Posterior cingulate gyrus (tissue), 11 donors: Measurements from ENCODE around the gene ITGB2.
A peak's percentile ranks its signal among the peaks of the same experiment; 100 is the strongest.

Source experiments
- DNase-seq, 10 donors: peaks; one replicate each; pipeline versions ENCODE4 v3.0.0 to v3.0.0-alpha.2; 2020 to 2021; ENCODE audit warnings: mixed read lengths in 3 of 10
- intact Hi-C: fragments of 100-400 bp; cut with DNase I; formaldehyde crosslinking; loops from one replicate; pipeline ENCODE4 v1.15.1; 2023

Gene ITGB2

DNA sequence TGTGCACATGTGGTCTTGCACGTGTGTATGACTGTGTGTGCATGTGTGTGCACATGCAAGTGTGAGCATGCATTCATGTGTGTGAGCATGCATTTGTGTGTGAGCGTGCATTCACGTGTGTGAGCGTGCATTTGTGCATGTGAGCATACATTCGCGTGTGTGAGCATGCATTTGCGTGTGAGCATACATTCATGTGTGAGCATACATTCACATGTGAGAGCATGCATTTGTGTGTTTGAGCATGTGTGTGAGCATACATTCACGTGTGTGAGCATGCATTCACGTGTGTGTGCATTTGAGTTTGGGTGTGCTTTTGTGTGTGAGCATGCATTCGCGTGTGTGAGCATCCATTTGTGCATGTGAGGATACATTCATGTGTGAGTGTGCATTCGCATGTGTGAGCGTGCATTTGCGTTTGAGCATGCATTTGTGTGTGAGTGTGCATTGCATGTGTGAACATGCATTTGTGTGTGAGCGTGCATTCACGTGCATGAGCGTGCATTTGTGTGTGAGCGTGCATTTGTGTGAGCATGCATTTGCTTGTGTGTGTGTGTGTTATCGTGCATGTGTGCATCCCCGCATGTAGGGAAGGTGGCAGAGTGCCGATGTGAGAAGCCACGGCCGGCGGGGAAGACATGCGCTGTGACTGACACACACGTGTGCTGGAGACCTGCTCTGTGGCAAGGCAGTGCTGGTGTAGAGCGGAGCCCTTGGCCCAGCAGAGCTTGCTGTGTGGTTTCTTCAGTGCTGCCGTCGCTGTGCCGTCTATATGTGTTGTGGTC is 18.2 kb downstream of the ITGB2 start:
- intact Hi-C loops = no loop called here
- DNase-seq = peak in 4 of 10 donors; percentile 2 to 65 (median 59)

DNA sequence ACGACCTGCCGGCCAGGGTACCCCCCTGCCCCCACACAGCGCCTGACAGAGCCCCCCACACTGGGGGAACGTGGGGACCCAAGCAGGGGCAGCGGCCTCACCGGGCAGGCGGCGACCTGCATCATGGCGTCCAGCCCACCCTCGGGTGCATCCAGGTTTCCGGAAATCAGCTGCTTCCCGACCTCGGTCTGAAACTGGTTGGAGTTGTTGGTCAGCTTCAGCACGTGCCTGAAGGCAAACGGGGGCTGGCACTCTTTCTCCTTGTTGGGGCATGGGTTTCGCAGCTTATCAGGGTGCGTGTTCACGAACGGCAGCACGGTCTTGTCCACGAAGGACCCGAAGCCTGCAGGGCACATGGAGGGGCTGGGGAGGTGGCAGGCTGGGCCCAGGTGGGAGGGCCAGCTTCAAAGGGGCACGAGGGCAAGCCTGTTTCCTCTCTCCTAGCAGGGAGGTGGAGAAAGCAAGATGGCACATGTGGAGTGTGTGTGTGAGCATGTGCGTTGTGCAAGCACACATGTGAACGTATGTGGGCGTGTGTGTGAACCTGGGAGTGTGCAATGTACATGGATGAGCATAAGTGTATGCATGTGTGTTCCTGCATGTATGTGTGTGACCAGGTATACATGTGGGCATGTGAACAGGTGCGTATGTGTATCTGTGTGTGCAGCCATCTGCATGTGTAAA is 19.2 kb downstream of the ITGB2 start:
- DNase-seq = peak in 4 of 10 donors; percentile 19 to 74 (median 66)
- intact Hi-C loops = no loop called here

DNA sequence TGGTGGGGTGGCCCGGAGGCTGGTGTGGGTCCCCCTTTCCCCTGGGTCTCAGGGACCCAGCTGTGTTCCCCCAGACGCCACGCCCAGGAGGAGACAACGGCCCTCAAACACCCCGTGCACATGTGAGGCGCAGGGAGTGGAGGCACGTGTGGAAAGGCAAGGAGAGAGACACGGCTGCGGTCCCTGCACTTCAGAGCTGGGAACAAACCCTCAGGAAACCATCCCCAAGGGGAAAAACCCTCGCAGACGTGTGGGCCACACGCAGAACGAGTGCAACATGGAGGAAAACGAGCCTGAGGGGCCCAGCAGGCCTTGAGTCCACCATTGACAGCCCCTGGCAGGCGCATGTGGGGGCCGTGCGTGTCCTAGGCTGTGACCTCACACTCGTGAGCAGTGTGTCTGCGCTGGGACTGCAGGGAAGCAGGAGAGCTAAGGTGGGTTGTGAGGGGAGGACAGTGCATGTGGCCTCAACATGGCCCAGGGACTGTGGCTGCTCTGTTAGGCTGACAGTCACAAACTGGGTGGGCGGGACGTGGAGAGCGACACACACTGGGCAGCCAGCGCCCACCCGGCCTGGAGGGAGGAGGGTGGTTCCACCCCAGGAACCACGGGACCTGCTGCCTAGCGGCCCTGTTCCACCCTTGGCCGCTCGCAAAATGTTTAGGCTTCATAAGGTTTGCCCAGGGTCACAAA is 20.0 kb downstream of the ITGB2 start:
- peak in 4 of 10 donors; percentile 12 to 68 (median 36) for DNase-seq
- intact Hi-C loops = no loop called here

DNA sequence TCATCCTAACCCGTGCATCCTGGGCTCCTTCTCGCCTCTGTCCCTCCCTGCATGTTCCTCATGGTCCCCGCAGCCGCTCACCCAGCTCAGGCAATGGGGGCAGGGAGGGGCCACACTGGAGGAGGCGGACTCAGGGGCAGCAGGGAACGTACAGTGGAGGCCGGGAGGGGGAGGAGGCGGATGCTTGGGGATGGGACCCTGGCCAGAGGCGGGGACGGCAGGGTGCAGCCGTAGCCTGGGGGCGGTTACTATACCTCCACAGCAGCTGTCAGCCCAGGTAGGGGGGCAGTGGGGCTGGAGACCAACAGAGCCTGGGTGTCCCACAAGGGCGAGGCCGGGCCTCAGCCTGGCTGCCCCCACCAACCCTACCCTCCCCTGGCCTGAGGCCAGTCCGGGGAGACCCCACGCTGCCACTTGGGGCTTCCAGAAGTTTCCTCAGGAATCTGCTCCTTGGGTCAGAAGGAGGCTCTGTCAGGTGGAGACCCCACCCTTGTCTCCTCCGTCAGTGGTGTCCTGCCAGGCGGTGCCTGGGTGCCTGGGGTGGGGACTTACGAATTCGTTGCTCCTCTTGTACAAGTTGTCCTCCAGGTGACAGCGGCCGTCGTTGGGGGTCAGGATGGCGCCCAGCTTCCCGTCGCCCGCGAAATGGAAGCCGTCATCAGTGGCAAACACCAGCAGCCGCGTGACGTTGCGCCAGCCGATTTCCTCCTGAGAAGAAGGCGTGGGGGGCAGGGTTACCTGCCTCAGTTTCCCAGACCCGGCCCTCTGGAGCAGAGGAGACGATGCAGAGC is 20.7 kb downstream of the ITGB2 start:
- intact Hi-C loops = no loop called here
- peak in 4 of 10 donors; percentile 26 to 87 (median 64) for DNase-seq

DNA sequence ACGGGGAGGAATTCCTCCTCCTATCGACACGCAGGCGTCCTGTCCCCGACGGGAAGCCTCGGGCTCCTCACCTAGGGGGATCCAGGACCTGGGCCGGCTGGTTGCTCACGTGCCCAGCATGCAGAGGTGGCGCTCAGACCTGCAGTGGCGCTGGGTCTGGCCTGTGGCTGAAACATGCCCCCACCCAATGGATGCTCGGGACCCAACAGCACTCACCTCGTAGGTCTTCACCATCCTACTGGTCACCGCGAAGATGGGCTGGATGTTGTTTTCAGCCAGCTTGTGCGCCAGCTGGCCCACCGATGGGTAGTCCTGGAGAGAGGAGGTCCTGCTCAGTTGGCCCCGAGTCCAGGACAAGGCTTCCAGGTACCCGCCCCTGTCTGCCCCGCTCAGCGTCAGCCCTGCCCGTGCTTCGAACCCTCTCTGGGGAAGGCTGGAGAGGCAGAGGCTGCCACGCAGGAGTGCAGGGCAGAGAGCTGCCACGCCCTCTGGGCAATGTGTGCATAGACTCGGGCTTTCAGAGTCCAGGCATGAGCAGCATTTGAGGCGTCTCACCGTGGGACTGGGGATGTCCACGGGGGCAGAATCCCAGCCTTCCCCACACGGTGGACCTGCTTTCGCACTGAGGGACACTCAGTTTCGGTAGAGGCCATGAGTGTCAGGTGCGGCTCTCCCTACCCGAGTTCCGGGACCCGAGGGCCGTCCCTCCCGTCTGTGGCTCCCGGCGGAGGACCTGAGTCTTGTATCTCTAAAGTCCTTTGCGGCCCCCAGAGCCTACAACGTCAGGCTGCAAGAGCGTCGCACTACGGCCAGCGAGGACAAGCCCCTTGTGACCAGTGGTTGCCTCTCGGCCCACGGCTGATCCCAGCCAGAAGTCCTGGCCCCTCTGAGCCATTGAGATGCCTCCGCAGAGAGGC is 21.6 kb downstream of the ITGB2 start:
- intact Hi-C loops = no loop called here
- DNase-seq = peak in 4 of 10 donors; percentile 19 to 82 (median 63)

DNA sequence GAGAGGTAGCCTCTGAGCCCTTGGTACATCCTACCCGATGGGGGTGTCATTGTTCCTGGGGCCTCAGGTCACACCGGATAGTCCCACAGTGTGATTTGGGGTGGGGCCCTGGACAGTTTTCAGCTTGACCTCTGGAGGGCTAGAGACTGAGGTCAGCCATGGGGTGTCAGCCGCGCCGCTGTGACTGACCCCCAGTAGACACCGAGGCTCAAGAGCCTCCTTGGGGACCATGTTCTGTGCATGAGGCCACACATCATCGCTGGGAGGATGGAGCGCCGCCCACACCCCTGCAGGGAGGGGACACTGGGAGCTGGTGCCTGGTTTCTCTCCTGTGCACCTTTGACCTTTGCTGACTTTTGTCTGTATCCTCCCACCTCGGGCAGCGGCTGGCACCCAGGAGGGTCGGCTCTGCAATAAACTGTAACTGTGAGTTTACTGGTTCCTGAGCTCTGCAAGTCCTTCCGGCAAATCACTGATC is 22.6 kb downstream of the ITGB2 start:
- DNase-seq = peak in 3 of 10 donors; percentile 33 to 59 (median 44)
- intact Hi-C loops = no loop called here

DNA sequence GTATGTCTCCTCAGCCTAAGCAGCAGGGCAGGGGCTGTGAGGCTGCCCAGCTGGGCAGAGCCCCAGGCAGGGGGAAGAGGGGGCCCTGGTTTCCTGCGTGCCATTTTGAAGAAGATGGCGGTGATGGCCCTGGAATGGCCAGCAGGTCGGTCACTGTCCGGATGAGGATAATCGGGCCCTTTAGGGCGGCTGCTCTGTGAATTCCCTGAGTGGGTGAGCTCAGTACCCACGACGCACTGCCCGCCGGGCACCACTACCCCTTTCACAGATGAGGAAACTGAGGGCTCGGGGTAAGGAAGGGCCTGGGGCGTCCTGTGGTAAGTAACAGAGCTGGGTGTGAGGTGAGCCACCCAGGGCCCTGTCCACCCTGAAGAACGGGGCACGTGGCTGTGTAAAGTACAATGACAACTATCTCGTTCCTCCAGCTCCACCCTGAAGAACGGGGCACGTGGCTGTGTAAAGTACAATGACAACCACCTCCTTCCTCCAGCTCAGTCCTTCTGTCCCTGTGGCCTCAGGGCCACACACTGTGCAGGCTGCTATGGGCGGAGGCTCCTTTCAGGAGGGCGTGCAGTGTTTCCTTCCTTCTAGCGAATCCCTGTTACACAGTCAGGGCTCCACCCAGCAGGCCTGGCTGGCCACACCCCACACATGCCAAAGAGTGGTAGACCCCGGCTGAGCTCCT is 23.2 kb downstream of the ITGB2 start:
- peak in 4 of 10 donors; percentile 1 to 69 (median 56) for DNase-seq
- intact Hi-C loops = no loop called here

DNA sequence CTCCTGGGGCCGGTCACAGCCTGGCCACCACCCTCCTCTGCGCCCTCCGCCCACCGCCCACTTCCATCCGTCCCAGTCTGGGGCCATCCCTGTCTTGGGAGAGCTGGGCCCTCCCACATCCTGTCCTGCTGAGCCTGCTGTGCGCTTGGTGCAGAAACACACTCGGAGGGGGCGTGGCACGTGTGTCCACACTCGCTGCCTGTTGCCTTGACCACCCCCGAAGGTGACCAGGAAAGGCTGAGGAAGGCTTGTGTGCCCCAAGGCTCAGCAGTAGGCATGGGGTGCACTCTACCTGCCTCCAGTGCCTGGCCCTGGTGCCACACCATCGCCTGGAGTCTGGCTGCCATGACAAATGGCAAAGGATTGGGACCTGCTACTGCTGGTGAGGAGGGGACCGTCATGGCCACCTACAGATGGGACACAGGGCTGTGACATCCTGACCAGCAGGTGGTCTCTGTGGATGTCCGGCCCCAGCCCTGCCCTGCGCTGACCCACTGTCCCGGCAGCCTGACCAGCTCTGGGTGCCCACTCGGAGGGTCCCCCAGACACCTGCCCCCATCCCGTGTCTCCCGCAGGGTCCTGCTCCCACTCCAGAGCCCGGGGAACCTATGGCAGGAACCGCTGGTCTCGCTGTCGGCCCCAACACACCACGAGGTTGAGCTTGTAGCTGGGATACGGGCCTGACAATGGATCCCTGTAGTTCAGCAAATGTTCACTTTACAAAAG is 24.0 kb downstream of the ITGB2 start:
- peak in 4 of 10 donors; percentile 5 to 85 (median 57) for DNase-seq
- intact Hi-C loops = no loop called here

DNA sequence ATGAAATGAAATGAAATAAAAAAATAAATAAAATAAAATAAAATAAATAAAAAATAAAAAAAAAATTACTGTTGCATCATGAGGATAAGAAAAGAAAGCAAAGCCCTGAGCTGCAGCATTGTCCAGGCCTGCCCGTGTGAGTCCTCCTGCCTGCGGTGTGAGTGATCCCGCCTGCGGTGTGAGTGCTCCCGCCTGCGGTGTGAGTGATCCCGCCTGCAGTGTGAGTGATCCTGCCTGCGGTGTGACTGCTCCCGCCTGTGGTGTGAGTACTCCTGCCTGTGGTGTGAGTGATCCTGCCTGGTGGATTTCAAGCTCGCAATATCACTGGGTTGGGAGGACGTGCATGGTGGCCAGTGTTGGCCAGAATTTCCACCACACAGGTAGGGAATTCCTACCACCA is 24.8 kb downstream of the ITGB2 start:
- DNase-seq = peak in 4 of 10 donors; percentile 4 to 58 (median 50)
- intact Hi-C loops = no loop called here

DNA sequence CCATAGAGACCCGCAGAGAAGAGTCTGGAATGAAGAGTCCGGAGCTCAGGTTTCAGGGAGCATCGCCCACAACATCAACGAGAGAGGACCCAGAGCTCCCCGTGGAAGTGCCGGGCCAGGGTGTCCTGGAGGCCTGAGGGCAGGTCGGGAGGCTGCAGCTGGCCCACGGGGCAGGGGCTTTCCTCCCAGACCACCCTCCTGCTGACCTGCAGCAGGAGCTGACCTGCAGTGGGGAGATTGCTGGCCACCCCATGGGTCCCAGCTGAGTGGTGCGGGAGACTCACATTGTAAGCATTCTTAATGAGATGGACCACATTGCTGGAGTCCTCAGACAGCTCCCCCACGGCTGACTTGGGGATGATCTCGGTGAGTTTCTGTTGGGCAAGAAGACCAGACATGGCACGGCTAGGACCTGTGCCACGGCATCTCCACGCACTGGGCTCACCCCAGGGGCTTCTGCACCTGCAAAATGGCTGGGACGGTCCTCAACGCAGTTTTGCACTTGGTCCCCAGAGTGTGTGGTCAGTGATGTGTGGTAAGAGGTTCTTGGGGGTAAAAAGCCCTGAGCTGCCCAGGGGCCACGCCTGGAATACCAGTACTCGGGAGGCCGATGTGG is 25.9 kb downstream of the ITGB2 start:
- DNase-seq = peak in 4 of 10 donors; percentile 2 to 74 (median 43)
- intact Hi-C loops = no loop called here

DNA sequence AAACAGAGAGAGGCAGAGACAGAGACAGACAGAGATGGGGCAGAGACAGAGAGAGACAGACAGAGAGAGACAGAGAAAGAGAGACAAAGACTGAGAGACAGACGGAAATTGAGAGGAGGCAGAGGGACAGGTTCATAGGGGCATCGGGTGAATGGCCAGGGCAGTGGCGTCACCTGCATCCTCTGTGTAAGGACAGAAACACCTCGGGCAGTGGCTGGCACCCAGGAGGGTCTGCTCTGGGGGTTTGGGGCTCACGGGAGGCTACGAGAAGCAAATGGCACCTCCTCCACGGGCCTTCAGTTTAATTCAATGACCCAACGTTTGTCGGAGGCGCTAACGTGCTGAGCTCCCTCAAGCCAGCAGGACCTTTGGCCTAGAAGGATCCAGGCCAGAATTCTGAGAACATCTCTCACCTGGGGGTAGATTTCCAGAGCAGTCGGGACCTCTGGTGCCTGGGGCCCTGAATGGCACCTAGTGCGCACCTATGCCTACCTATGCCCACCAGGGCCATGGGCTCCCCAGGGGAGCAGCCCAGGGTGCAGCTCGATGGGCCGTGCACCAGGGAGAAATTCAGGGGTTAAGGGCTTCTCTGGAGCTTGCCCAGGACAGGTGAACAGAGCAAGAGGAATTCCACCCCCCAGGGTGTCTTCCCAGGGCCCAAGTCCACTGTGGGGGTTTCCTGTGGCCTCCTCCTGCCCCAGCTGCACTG is 26.6 kb downstream of the ITGB2 start:
- peak in 5 of 10 donors; percentile 4 to 68 (median 36) for DNase-seq
- intact Hi-C loops = no loop called here

DNA sequence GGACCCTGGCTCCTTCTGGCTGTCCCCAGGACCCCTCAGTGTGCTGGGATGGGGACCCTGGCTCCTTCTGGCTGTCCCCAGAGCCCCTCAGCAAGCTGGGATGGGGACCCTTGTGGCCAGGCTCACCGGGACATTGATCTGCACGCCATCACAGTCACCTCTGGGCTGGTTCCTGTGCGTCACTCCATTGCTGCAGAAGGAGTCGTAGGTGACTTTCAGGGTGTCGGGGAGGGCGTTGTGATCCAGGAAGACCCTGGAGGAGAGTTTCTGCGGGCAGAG is 27.5 kb downstream of the ITGB2 start:
- intact Hi-C loops = no loop called here
- DNase-seq = peak in 3 of 10 donors; percentile 14 to 75 (median 48)

DNA sequence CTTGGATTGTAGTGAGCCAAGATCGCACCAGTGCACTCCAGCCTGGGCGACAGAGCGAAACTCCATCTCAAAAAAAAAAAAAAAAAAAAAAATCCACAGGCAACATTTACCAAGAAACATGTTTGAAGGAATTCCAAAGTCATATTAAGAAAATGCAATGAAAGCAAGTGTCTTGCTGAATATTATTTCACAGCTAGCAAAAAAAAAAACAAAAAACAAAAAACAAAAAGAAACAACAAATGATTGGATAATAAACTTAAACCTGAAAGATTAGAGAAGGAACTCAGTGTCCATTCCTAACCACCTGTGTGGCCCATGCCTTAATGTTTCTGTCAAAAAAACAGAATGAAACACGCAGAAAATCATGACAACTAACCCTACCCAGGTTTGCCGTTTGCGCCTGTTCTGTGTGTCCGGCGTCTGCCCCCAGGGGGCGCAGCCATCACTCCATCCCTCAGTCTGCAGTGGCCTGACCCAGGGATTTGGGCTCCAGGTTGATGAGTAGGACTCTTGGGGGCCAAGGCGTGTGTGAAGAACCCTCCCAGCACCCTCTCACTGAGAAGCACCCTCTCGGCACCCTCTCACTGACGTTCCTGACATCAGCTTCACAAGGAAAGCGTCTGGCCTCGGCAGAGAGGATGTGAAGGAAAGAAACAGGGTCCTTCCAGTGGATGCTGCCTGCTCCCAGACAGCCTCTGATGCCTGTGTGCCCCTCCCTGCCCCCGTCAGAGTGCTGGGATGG is 28.0 kb downstream of the ITGB2 start:
- DNase-seq = peak in 9 of 10 donors; percentile 46 to 91 (median 58)
- intact Hi-C loops = no loop called here

DNA sequence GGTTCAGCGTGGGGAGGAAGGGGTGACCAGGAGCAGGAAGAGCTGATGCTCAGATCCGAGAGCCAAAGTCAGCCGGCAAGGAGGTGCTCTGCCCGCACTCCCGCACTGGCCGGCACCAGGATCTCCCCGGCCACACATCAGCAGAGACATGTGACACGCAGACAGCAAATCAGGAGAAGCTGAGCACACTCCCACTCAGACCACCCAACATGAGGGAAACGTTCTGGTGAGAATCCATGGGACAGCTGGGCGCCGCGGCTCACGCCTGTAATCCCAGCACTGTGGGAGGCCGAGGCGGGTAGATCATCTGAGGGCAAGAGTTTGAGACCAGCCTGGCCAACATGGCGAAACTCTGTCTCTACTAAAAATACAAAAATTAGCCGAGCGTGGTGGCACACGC is 28.6 kb downstream of the ITGB2 start:
- peak in 3 of 10 donors; percentile 4 to 55 (median 53) for DNase-seq
- intact Hi-C loops = no loop called here

DNA sequence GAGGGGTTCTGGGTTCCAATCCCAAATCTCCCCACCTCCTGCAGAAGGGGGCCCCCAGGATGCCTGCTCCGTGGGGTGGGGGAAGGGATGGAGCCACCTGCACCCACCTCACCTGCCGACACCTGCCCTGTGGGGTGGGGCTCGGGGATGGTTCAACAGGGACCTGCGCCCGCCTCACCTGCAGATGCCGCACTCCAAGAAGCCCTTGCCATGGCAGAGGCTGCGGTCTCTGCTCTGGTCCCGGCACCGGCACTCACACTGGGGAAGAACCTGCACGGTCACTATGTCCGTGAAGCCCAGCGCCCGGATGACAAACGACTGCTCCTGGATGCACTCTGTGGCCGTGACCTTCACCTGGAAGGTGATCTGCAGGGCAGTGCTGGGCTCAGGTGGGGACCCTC is 29.1 kb downstream of the ITGB2 start:
- intact Hi-C loops = no loop called here
- DNase-seq = peak in 3 of 10 donors; percentile 47 to 59 (median 56)

DNA sequence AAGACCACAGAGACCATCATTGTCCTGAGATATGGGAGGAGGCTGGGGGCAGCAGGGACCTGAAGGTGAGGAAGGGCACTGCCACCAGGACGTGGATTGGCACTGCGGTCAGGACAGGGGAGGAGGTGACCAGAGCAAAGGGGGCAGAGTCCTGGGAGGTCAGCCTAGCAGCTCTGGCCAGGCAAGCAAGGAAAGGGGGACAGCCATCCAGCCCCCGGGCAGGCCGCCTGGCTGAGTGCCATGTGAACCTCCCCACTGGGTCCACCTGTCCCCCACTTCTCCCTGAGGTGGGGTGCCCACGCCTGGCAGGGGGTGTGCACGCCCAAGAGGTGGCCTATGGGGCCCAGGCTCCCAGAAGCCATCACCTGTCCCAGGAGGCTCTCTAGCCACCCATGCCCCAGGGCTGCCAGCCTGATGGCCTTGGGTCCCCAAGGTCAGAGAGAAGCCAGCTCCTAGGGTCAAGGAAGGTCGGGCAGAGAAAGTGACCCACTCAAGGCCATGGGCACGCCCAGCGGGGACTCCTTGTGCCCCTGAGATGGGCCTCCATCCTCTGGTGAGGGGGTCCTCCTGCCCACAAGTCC is 29.6 kb downstream of the ITGB2 start:
- DNase-seq = peak in 4 of 10 donors; percentile 9 to 81 (median 55)
- intact Hi-C loops = no loop called here
